Fibroblast of skin of back (primary cell): Measurements from ENCODE around the gene PCSK5.

Source experiments
- DNase-seq: peaks from one replicate; pipeline ENCODE4 v3.0.0-alpha.2; 2013

The PCSK5 gene

DNA sequence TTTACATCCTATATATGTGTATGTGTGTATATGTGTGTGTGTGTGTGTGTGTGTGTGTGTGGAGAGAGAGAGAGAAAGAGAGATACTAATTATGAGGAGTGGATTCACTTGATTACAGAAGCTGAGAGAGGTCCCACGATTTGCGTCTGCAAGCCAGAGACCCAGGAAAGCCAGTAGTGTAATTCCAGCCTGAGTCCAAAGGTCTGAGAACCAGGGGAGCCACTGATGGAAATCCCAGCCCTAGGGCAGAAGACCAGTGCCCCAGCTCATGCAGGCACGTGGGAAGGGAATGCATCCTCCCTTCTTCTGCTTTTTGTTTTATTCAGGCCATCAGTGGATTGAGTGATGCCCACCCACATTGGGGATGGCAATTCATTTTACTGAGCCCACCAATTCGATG is 74.8 kb downstream of the PCSK5 start:
- no peak for DNase-seq

DNA sequence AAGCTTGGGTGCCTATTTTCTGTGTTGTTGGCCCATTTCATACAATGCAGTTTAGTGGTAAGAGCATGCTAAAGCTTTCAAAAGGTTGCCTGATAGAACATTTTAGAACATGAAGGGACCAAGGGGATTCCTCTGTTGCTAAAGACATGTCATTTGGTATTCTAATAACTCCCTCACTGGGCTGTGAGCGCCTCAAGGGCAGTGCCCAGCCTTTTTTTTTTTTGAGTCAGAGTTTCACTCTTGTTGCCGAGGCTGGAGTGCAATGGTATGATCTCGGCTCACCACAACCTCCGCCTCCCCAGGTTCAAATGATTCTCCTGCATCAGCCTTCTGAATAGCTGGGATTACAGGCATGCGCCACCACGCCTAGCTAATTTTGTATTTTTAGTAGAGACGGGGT is 77.1 kb downstream of the PCSK5 start:
- DNase-seq, result no peak

DNA sequence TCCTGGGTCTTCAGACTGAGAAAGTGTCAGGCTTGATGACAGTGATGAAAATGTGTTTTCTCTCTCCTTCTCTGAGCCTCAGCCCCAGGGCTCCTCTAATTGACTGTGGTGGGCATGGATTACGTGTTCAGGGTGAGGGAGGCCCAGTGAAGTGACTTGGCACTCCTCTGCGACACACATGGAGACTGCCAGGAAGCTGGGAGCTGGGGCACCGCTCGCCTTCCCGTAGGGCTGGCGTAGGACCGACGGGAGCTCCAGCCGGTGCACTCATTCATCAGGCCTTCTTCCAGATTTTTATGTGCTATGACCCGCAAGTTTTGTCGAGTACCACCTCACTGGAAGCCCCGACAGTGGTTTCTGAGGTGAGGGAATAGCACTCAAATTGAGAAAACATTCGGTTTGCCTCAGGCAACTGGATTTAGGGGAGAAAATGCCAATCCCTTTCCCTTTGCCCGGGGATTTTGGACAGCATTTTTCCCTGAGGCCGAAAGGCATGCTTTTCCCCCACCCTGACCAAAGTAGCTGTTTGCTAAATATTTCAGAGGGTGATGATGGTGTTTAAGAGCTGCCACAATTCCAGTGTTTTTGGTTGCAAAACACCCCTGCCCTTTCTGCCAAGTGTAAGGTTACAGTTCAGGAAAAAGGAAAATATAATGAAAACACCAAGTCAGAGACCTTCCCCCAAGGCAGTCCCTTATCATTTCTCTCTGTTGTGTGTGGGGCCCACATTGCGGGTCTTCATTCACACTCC is 83.7 kb downstream of the PCSK5 start:
- peak; percentile 27 for DNase-seq

DNA sequence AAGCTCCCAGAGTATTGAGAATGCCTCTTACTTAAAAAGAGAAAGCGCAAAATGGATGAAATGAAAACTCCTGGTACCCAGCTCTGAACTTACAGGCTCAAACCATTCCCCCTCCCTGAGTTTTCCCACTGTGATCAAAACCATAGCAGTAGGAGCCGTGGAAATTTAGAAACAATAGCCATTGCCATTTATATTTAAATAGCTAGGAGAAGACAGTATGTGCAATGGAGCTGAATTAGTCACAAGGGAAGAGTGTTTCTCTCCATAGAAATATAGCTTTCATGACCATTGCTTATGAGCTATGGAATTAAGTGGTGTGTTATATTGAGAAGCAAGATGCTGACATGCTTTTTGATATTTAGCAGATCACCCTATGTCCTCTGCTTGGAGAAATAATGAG is 84.6 kb downstream of the PCSK5 start:
- no peak for DNase-seq

DNA sequence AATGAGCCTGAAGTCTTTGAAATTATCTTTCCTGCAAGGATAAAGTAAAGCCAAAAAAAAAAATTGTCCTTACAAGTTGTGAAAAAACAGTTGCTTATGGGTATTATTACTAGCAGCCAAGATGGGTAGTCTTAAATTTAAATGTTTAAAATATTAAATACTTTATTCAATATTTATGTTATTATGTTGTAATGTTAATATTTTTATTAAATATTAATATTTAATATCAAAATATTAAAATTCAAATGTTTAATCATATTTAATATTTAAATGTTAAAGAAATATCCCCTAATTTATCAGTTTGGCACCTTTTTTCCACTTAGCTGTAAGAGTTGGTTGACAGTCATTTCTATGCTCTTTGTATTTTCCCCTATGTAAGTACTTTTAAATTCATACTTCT is 86.1 kb downstream of the PCSK5 start:
- DNase-seq, result no peak

DNA sequence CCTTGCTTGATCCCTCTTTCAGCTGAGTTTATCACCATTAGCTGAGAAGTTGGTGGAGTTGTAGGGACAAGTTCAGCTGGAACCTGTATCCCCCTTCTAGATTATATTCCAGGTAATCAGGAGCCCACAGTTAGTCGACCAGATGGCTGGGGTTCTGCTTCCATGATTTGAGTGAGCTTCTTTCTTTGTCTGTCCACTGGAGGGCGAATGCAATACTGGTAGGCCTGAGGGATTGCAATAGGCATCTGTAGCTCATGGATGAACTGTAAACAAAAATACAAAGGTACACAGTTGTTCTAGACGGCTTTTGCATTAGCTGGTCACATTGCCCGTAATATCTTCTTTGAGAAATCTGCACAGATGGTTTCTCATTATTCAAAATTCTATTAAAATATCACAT is 88.9 kb downstream of the PCSK5 start:
- no peak for DNase-seq

DNA sequence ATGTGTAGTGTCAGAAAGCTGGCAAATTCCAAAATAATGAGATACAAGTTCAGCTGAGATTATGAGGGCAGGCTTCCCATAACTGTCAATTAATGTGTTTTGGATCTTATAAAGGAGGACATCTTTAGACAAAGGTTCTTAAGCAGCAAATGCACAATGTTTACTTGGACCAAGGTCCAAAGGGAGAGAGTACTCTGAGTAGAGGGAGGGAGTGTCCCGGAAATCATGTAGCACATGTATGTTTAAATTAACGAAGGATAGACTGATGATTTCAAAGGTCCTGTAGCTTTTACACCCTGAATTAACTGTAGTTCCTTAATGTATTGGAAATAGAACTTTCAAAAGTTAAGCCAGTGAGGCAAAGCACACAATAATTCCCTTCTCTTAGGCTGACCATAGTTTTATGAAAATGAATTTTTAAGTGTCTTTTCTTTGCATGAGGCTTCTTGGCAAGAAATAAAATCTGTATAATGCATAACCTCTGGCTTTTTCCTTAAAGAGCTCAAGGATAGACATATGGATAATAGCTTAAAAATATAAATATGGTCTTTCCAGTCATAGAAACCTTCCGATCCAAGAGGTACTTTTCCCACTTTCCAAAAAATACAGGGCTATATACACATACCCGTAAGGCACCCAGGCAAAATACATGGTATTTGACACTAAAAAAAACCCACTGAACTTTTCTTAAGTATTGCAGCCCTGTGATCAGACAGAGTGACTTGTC is 93.0 kb downstream of the PCSK5 start:
- DNase-seq, result no peak

DNA sequence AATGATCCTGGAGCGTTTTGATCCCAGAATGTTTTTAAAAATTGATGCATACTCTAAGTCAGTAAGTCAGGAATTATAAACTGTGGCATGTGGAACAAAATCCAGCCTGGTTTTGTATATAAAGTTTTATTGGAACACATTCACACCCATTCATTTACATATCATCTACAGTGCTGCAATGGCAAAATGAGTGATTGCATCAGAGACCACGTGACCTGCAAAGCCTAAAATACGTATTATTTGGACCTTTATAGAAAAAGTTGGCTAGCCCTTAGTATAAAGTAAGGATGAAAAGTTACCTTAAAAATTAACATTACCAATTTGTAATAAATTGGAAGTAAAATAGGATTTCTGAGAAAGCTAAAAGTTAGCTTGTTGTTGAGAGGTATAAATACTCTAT is 95.0 kb downstream of the PCSK5 start:
- DNase-seq, result no peak

DNA sequence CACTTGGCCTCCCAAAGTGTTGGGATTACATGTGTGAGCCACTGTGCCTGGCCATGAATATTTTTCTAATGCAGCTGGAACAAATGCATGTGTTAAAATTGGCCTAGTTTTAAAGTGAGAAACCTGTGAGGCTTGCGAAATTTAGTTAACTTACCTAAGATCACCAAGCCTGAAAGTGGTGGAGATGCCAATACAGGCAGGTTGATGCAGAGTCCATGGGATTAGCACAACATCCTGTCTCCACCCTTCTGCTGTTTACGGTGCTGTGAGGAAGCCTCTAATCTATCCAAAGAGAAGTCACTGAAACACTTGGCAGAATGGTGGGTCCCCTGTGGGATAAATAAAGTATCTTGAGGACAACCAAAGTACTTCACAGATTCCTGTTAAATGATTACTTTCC is 98.2 kb downstream of the PCSK5 start:
- DNase-seq, result no peak

DNA sequence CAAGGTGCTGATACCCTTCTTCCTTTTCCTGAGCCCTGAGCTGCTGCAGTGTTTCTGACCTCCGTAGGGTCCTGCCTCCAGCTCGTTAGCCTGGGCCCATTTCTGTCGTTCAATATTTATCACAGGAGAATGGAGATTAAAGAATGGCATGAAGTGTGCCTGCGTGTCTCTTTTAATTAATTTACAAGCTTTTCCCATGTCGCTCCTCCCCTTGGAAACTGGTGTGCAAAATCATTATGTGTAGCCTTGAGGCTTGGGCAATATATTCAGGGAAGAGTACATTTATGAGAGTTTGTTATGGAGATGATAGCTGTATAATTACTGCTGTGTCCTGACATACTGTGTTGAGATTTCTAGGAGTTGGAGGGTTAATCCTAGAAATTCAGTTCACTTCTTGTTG is 99.7 kb downstream of the PCSK5 start:
- DNase-seq, result no peak

DNA sequence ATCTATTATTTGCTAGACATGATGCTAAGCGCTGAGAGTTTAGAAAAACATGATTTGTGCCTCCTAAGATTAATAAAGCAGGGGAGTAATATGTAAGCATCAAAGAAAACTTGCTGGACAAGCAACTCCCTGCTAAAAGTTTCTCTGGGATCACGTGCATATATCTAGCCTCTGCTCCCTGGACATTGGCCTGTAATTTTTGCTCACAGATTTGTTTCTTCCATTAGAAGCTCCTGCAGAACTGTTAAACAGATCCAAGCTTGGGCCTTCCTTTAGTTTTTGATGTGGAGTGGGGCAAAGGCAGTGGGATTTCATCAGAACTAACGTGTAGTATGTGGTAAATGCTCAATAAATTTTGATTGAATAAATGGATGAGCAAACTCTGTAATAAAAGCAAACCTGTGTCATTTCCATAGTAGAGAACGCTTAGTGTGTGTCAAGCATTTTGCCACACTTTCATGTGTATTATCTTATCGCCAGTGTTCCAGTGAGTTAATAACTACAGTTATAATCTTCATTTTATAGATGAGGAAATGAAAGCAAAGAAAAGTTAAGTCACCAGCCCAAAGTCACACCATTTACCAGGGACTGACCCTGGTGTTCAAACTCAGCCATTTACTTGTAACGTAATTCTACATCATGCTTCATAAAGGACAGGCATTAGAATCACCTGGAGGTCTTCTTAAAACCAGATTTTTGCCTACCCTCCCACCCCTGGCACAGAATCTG is 100.3 kb downstream of the PCSK5 start:
- no peak for DNase-seq

DNA sequence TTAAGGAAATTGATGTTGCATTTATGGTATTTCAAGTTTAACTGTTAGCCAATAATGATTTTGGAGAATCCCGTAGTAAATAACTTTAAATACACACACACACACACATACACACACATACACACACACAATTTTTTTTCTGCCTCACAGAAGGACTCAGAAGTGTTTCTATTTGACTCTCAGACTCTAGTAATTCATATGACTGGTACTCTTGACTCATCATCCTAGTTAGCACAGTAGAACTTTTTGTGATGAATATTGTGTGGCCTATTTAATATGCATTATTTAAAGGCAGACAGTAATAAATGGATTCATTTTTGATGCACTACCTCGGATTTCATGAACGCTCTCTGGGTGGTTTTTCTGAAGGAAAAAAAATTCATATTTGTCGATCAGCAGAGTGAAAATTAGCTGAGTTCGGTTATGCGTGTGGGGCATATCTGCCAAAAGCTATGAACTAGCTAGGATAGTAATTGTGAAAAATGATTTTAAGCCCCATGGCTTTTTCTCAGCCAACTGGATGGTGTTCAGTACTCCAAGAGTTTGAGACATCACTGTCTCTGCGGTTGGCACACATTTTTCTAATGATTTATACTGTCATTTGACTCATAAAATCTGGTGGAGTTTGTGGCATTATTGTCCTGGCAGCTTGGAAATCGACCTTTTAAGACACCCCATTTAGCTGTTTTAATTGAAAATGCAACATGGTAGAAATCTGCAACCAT is 102.2 kb downstream of the PCSK5 start:
- DNase-seq, result no peak

DNA sequence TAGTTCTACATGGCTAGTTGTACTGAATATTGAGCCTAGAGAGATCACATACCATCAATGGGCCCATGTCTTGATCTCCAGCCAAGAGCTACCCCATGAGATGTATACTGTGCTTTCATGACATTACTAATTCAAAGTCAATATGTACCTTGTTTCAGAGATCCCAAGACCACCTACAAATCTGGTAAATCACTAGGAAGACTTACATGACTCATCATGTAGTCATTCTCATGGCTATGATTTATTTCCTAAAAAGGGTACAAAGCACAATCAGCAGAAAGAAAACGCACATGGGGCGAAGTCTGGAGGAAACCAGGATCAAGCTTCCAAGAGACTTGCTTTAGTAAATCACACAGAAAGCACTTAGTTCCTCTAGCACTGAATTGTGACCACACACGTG is 103.0 kb downstream of the PCSK5 start:
- peak; percentile 84 for DNase-seq

DNA sequence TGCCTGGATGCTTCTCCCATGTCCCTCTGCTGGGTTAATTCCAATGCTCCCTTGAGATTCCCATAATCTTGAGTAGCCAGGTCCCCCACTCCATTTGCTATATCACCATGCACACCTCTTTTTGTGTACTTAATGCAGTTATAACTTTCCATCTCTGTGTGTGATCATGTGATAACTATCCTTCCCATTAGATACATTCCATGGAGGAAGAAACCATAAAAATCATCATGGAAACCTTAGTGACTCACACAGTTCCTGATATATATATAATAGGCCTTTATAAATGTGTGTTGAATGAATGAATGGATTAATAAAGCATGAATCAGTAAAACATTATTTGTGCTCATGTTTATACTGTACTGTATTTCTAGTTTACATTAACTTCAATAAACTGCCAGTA is 104.6 kb downstream of the PCSK5 start:
- DNase-seq, result peak; percentile 27

DNA sequence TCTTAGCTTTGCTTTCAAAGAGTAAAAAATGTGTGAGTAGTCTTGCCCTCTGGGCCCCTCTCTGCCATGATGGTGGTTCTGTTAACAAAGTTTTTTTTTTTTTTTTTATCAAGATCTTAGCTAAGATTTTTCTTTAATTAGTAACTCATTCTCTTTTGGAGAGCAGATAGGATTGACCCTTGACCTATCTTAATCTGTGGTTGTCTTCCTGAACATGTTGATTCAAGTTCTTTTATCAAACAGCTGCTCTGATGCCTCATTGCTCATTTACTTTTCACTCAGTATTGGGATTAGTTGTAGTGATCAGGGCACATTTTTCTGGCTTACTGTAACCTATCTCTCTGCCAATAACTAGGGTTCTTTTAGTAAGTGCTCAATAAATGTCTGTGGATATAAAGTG is 106.3 kb downstream of the PCSK5 start:
- DNase-seq, result no peak

DNA sequence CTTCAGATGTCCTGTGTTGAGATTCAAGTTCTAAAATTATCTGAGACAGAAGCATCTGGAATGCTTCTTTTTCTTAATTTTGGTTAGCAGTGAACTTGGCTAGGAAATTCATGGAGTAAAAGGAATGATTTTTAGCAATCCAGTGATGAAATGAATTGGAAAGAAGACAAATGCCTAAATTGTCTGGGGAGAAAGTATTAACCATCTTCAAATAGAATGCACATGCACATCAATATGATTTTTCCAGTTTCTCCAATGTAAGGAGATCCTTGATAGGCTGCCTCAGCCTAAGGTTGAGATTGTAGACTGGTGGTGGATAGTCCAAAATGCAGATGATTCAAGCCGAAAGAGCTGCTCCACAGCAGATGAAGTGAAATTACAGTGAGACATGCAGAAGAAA is 106.7 kb downstream of the PCSK5 start:
- DNase-seq, result no peak

DNA sequence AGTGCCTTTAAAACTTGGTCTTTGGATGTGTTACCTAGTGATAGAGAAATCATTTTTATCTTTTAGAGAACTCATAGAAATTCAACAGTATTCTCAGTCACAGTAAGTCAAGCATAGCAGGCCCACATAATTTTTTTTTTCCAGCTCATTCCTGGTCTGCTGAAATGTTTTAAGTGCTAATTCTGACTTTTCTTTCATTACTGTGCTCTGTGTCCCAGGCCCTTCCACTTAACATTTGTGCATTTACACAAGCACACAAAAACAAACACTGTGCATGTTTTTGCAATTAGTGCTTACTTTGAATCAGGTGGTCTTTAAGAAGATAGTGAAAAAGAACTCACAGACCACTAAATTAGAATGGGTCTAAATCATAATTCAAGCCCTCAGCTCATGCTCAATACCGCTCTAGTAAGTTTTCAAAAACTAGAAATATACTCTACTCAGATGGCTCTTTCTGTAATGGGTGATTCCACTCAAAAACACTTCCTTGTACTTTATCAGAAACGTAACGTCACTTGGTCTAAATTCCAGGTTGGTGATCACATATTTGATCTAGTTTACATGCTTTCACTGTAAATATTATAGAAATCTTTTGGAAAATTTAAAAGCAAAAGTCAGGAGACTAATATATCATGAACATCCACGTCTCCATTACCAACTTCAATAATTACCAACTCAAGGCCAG is 107.8 kb downstream of the PCSK5 start:
- no peak for DNase-seq

DNA sequence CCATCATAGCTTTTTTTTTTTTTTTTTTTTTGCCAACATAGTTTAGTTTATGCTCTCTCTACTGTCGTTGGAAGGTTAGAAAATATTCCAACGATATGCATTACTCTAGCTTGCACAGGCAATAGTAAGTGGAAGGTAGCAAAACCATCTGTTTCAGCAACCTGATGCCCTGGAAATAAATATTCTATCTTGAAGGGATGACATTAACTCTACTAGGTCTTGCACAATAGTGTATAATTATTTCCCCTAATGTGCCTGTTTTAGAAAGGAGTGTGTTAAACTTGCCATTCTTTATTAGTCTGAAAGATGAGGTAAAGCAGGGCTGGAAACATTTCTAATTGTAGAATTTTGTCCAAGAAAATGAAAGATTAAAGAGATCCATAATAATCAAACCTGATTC is 111.0 kb downstream of the PCSK5 start:
- no peak for DNase-seq

DNA sequence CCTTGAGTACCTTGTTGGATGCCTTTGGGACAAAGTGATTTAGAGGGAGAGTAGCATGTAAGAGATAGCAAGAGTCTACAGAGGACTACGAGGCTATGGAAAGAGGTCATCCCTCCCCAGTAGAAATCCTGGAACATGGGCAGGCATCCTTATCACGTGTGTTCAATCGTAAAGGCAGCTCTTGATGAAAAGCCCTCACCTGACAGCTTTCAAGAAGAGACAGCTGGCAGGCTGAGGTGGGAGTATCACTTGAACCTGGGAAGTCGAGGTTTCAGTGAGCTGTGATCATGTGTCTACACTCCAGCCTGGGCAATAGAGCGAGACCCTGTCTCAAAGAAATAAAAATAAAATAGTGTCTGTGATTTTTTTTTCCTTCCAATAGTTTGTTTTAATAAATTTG is 112.6 kb downstream of the PCSK5 start:
- no peak for DNase-seq

DNA sequence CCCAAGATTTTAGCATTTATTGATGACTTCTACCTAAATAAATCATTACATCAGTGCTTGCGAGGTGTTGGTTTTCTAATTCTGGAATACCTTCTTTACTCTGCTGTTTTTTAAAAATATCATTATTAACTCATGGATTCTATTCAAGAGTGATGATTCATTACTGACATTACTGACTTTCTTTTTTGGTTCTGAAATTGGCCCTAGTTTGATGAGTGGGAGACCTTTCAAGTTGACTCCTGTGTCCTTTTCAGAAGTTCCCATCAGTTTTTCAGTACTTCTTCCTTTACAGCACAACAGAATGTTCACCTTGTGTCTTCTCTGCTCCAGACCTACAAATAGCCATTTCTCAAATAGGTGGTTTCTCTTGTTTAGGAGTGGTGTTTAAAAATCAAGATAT is 114.1 kb downstream of the PCSK5 start:
- DNase-seq, result no peak

DNA sequence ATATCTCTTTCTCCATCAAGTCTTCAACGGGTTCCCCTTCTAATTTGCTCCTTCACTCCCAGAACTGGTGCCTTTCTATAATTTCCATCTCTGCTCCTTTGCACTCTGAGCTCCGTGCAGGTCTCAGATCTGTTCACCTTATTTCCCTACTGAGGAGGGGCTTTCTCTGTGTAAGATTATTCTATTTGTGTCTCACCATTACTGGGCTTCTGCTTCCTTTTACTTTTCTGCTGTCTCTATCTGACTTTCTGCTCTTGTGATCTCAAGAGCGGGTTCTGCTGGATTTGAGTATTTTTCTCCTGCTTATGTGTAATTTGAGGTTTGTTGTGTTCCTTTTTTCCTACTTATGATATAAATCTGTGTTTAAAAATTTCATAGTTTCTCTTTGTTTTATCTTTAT is 117.5 kb downstream of the PCSK5 start:
- DNase-seq, result no peak

DNA sequence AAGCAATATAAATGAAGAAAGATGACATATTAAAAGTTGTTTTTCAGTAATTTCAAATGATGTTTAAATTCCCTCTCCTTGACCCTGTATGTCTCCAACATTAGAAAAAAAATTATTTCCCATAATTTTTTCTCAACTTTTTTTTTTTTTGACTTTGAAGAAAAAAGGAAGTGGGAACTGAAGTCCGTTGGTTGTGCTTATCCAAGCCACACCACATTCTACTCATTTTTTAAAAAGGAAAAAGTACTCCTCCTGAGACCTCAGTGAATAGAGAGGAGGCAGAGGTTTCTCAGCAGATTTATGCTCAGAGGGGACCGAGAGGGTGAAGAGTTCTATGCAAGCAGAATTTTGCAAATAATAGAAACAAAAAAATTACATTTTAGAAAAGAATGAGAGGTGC is 123.3 kb downstream of the PCSK5 start:
- DNase-seq, result no peak

DNA sequence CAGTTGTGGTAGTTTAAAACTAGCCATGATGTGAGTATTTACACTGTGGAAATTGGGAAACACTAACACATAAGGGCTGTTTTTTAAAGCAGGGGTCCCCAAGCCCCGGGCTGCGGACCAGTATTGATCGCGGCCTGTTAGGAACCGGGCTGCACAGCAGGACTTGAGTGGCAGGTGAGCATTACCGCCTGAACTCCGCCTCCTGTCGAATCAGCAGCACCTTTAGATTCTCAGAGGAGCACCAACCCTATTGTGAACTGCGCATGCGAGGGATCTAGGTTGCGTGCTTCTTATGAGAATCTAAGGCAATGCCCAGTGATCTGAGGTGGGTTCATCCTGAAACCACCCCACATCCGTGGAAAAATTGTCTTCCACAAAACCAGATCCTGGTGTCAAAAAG is 127.8 kb downstream of the PCSK5 start:
- DNase-seq, result no peak
